Daoy (cell line): Measurements from ENCODE around the gene CELF4. TPM values are rescaled to one million over a fixed set of nuclear protein-coding genes. Genes with fewer than 3 reads are reported as not detected.

Experiments used
- DNase-seq: peaks from one replicate; pipeline ENCODE4 v3.0.0-alpha.2; 2015; ENCODE audit warnings: low read depth
- total RNA-seq: library from RNA; depleted of rRNA; stranded (reverse); fragments of >200 nt; shearing (Covaris generic); gene quantifications from 2 replicates; pipeline ENCODE4 v1.2.3, GENCODE V29; 2014

Gene CELF4
- total RNA-seq, 1 experiment from 2014 or later = not detected

GRCh38 chr18:37547196-37547827 lies 18.3 kb downstream of the CELF4 start:
- DNase-seq = no peak

GRCh38 chr18:37546651-37547050 lies 18.9 kb downstream of the CELF4 start:
- DNase-seq = no peak

GRCh38 chr18:37546272-37546537 lies 19.4 kb downstream of the CELF4 start:
- no peak for DNase-seq

- no peak for DNase-seq
These were observed 19.9 kb downstream of the CELF4 start for GRCh38 chr18:37545461-37546271.

GRCh38 chr18:37544713-37545112 lies 20.9 kb downstream of the CELF4 start:
- no peak for DNase-seq

- no peak for DNase-seq
These were observed 21.4 kb downstream of the CELF4 start for GRCh38 chr18:37544217-37544616.

- DNase-seq = no peak
These were observed 22.3 kb downstream of the CELF4 start for GRCh38 chr18:37543321-37543720.

GRCh38 chr18:37541517-37541916 lies 24.1 kb downstream of the CELF4 start:
- DNase-seq = no peak

GRCh38 chr18:37540424-37541138 lies 25.0 kb downstream of the CELF4 start:
- DNase-seq = peak; percentile 8

GRCh38 chr18:37539236-37539635 lies 26.4 kb downstream of the CELF4 start:
- DNase-seq = no peak

- no peak for DNase-seq
These were observed 26.9 kb downstream of the CELF4 start for GRCh38 chr18:37538526-37539205.

- DNase-seq = peak; percentile 61
These were observed 27.6 kb downstream of the CELF4 start for GRCh38 chr18:37537868-37538525.

GRCh38 chr18:37536656-37537055 lies 28.9 kb downstream of the CELF4 start:
- no peak for DNase-seq

GRCh38 chr18:37535968-37536367 lies 29.6 kb downstream of the CELF4 start:
- DNase-seq = peak; percentile 17

GRCh38 chr18:37534627-37535026 lies 31.0 kb downstream of the CELF4 start:
- DNase-seq = no peak

GRCh38 chr18:37533647-37534584 lies 31.7 kb downstream of the CELF4 start:
- DNase-seq = no peak

- DNase-seq = no peak
These were observed 32.7 kb downstream of the CELF4 start for GRCh38 chr18:37532917-37533316.

GRCh38 chr18:37529863-37530262 lies 35.7 kb downstream of the CELF4 start:
- DNase-seq = peak; percentile 11

GRCh38 chr18:37529296-37529695 lies 36.3 kb downstream of the CELF4 start:
- no peak for DNase-seq

- DNase-seq = no peak
These were observed 38.2 kb downstream of the CELF4 start for GRCh38 chr18:37527395-37527794.

GRCh38 chr18:37525262-37525585 lies 40.4 kb downstream of the CELF4 start:
- no peak for DNase-seq
